ENCODE data around the gene SMOC2. TPM values are rescaled to one million over a fixed set of nuclear protein-coding genes. Genes with fewer than 3 reads are reported as not detected.
"Not testable (repeated sequence)": the region's sequence is repeated elsewhere in the genome, so short reads cannot be mapped to it uniquely, and the experiment has no call there.

The SMOC2 gene
- total RNA-seq, 1 donor from 2014 or later: not detected

DNA sequence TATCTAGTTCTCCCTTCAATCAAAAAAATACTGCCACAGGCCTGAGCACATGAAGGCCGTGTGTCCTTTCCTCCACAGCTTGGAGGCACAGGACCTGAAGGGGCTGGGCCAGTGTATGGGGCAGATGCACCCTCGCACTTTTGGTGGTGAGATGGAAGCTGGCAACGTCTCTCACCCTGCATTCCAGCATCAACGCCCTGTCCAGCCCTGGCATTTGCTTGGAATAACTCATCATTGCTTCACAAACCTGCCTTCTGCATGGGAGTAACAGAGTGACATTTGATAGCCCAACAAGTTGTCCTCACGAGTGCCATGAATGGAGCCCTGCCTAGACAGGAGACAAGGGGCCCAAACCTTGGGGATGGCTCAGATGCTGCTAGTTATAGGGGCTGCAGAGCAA is 257.9 kb downstream of the SMOC2 start:
- no peaks in the 10 kb centered on the region for H3K36me3 Mint-ChIP-seq (ENCODE audit: low read depth, unreplicated experiment)
- no peak for TF ChIP-seq CTCF (IDR thresholded peaks at IDR 0.05; ENCODE audit: unreplicated experiment)
- no peaks in the 10 kb centered on the region for H3K9me3 Mint-ChIP-seq (ENCODE audit: unreplicated experiment)
- H3K27ac Mint-ChIP-seq (ENCODE audit: unreplicated experiment): no peak overlapping the region
- H3K4me1 Mint-ChIP-seq (ENCODE audit: unreplicated experiment): no peaks in the 10 kb centered on the region
- no peak overlapping the region for H3K4me3 Mint-ChIP-seq (ENCODE audit: unreplicated experiment)
- peaks cover 5% of the 10 kb centered on the region for H3K27me3 Mint-ChIP-seq (ENCODE audit: unreplicated experiment)
- no peak for DNase-seq (ENCODE audit: low spot score)

DNA sequence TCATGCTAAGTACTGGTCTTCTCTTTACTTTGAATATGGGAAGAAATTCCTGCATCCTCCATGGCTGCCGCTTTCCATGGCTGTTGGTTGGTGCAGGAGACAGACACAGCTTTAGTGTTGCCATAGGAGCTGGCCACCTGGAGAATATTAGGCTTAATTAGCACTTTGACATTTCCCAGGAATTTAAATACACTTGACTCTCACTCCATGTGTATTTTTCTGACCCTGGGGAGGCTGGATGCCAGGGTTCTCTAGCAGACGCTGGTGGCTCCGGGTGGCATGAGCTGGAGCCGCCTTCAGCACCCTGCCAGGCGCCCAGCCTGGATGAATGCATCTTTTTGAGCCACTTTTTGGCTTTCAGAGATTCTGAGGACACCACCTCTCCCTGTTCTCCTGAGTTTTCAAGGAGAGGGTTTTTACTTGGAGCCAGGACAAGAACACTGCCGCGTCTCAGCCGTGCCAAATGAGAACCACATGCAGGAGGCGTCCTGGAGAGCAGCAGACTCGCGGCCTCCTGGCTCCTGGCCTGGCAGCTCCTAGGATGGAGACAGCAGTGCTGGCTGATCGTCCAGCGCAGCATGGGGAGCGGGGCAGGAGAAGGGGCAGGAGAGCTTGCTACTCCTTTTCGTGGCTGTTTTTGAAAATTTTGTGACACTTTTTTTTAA is 258.8 kb downstream of the SMOC2 start:
- no peak overlapping the region for H3K27ac Mint-ChIP-seq (ENCODE audit: unreplicated experiment)
- no peaks in the 10 kb centered on the region for H3K9me3 Mint-ChIP-seq (ENCODE audit: unreplicated experiment)
- H3K27me3 Mint-ChIP-seq (ENCODE audit: unreplicated experiment): peaks cover 5% of the 10 kb centered on the region
- no peak for DNase-seq (ENCODE audit: low spot score)
- TF ChIP-seq CTCF (IDR thresholded peaks at IDR 0.05; ENCODE audit: unreplicated experiment): no peak
- H3K36me3 Mint-ChIP-seq (ENCODE audit: low read depth, unreplicated experiment): no peaks in the 10 kb centered on the region
- H3K4me1 Mint-ChIP-seq (ENCODE audit: unreplicated experiment): no peaks in the 10 kb centered on the region
- no peak overlapping the region for H3K4me3 Mint-ChIP-seq (ENCODE audit: unreplicated experiment)

DNA sequence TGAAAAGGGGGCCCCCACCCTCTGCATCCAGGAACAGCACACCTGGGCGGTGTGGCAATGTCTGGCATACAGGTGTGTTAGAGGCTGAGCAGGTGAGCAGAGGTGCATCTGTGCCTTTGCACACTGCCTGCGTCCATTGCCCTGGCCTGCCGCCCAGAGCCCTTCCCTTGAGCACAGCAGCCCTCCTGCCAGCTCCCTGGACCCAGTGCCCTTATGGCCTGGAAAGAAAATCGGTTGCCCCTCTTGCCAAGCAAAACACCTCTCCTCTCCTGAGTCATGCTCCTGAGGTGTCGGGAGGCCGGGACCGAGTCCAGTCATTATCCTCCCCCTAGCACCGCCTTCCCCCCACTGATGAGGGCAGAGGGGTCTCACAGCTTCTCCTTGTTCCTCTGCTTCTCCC is 259.9 kb downstream of the SMOC2 start:
- Mint-ChIP-seq H3K36me3 (ENCODE audit: low read depth, unreplicated experiment) (no peaks in the 10 kb centered on the region), H3K4me1 (ENCODE audit: unreplicated experiment) (no peaks in the 10 kb centered on the region), H3K9me3 (ENCODE audit: unreplicated experiment) (no peaks in the 10 kb centered on the region), H3K4me3 (ENCODE audit: unreplicated experiment) (no peak overlapping the region), H3K27ac (ENCODE audit: unreplicated experiment) (no peak overlapping the region), H3K27me3 (ENCODE audit: unreplicated experiment) (peaks cover 5% of the 10 kb centered on the region)
- TF ChIP-seq CTCF (IDR thresholded peaks at IDR 0.05; ENCODE audit: unreplicated experiment): no peak
- DNase-seq (ENCODE audit: low spot score): no peak

- Mint-ChIP-seq H3K9me3 (ENCODE audit: unreplicated experiment) (no peaks in the 10 kb centered on the region), H3K27me3 (ENCODE audit: unreplicated experiment) (peaks cover 5% of the 10 kb centered on the region), H3K36me3 (ENCODE audit: low read depth, unreplicated experiment) (no peaks in the 10 kb centered on the region), H3K27ac (ENCODE audit: unreplicated experiment) (no peak overlapping the region), H3K4me1 (ENCODE audit: unreplicated experiment) (no peaks in the 10 kb centered on the region), H3K4me3 (ENCODE audit: unreplicated experiment) (no peak overlapping the region)
- no peak for TF ChIP-seq CTCF (IDR thresholded peaks at IDR 0.05; ENCODE audit: unreplicated experiment)
- DNase-seq (ENCODE audit: low spot score): no peak
These were observed 263.0 kb downstream of the SMOC2 start for GRCh38 chr6:168703990-168704389.

DNA sequence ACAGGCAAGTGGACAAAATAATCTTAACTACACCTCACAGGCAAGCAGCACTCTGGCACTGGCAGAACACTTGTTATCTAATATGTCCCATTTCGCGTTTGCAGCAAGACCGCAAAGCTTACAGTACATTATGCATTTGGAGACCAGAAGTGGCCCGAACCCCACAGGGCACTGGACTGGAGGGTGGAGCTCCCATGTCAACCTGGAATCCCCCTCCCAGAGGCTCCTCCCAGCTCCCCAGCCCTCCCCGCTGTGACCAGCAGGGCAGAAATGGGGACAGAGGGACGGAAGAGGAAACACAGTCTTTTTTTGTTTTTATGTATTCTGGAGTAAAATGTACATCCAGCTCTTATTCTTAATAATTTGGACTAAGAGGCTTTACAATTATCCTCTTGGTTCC is 263.7 kb downstream of the SMOC2 start:
- no peak overlapping the region for H3K27ac Mint-ChIP-seq (ENCODE audit: unreplicated experiment)
- H3K4me1 Mint-ChIP-seq (ENCODE audit: unreplicated experiment): no peaks in the 10 kb centered on the region
- no peak overlapping the region for H3K4me3 Mint-ChIP-seq (ENCODE audit: unreplicated experiment)
- no peaks in the 10 kb centered on the region for H3K36me3 Mint-ChIP-seq (ENCODE audit: low read depth, unreplicated experiment)
- H3K9me3 Mint-ChIP-seq (ENCODE audit: unreplicated experiment): no peaks in the 10 kb centered on the region
- H3K27me3 Mint-ChIP-seq (ENCODE audit: unreplicated experiment): peaks cover 5% of the 10 kb centered on the region
- no peak for TF ChIP-seq CTCF (IDR thresholded peaks at IDR 0.05; ENCODE audit: unreplicated experiment)
- DNase-seq (ENCODE audit: low spot score): no peak

DNA sequence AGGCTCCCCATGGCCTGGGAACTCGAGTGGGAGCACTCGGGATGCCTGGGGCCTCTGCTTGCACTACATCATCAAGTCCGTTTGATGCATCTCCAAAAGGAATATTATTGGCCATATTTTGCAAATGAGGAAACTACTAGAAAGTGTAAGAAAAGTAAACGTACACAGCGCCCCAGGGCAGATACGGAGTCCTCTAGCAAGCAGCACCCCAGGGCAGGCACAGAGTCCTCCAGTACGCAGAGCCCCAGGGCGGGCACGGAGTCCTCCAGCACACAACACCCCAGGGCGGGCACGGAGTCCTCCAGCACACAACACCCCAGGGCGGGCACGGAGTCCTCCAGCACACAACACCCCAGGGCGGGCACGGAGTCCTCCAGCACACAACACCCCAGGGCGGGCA is 264.3 kb downstream of the SMOC2 start:
- H3K9me3 Mint-ChIP-seq (ENCODE audit: unreplicated experiment); H3K36me3 Mint-ChIP-seq (ENCODE audit: low read depth, unreplicated experiment); H3K4me3 Mint-ChIP-seq (ENCODE audit: unreplicated experiment); H3K27ac Mint-ChIP-seq (ENCODE audit: unreplicated experiment); H3K4me1 Mint-ChIP-seq (ENCODE audit: unreplicated experiment); DNase-seq (ENCODE audit: low spot score); H3K27me3 Mint-ChIP-seq (ENCODE audit: unreplicated experiment): not testable (repeated sequence)
